ENCODE measurements around the gene OR2A5.

DNA sequence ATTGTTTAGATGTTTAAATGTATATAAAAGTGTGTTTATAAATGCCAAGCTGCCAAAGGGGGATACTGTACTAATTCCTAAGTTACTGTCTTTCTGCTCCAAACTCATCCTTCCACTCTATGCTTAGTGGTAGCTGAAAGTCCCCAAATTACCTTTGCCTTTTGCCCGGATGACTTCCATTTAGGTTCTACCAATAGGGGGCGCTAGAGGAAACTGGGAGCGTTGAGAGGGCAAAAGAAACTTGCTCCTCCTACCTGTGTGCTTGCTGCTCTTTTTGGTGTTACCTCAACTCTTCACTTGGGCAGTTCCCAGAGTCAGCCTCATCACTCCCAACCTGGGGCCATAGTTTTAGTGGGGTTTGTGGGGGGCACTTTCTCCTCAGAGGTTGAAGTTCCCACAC, 15.0 kb downstream of the OR2A5 start:
- TF ChIP-seq, protein P1, sequence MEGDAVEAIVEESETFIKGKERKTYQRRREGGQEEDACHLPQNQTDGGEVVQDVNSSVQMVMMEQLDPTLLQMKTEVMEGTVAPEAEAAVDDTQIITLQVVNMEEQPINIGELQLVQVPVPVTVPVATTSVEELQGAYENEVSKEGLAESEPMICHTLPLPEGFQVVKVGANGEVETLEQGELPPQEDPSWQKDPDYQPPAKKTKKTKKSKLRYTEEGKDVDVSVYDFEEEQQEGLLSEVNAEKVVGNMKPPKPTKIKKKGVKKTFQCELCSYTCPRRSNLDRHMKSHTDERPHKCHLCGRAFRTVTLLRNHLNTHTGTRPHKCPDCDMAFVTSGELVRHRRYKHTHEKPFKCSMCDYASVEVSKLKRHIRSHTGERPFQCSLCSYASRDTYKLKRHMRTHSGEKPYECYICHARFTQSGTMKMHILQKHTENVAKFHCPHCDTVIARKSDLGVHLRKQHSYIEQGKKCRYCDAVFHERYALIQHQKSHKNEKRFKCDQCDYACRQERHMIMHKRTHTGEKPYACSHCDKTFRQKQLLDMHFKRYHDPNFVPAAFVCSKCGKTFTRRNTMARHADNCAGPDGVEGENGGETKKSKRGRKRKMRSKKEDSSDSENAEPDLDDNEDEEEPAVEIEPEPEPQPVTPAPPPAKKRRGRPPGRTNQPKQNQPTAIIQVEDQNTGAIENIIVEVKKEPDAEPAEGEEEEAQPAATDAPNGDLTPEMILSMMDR (IDR thresholded peaks at IDR 0.05), result no peak
- TF ChIP-seq EP300 (IDR thresholded peaks at IDR 0.05) (no peak), POLR2AphosphoS5 (IDR thresholded peaks at IDR 0.05) (no peak), POLR2A (IDR thresholded peaks at IDR 0.05) (no peak)
